HCT116 (cell line): ENCODE data around the gene GAB2. TPM values are rescaled to one million over a fixed set of nuclear protein-coding genes. Genes with fewer than 3 reads are reported as not detected.

Experiments used
- ATAC-seq: fragments of 200-7000 bp; cut with Tn5 transposase; 2 replicates; pipeline ENCODE4 v1.9.1; 2020; ENCODE audit warnings: mild to moderate bottlenecking, moderate library complexity
- BruUV-seq: library from RNA; stranded (reverse); fragments of 400-500 nt; replicated peaks from 2 replicates; lab custom pipeline; 2021; lab: Mats Ljungman, UMichigan
- CTCF ChIA-PET: fragments of 300-600 bp; sonication (Branson Sonifier 250); formaldehyde crosslinking; loops from one replicate; lab custom pipeline; 2021; ENCODE audit warnings: antibody characterized with exemption; lab: Charles Lee
- POLR2A ChIA-PET: fragments of 300-600, 350-600 bp; sonication (Branson Sonifier 250); formaldehyde crosslinking; loops from one replicate; lab custom pipeline; 2021; ENCODE audit warnings: antibody characterized with exemption; lab: Charles Lee
- RAD21 ChIA-PET, 2 experiments: fragments of 300-600 bp; sonication (Branson Sonifier 250); formaldehyde crosslinking; loops; one replicate each; lab custom pipeline; 2023; ENCODE audit warnings: low total read pairs in 2 of 2; ENCODE audit not compliant: uncharacterized antibody in 2 of 2, unreplicated experiment in 2 of 2, low non-redundant PET in 1 of 2; lab: Charles Lee
- DNase-seq: peaks from one replicate; pipeline ENCODE4 v3.0.0-alpha.2; 2010; ENCODE audit warnings: low read depth, low spot score
- H2AFZ ChIP-seq: fragments of 200-600 bp; shearing (Covaris generic), sonication (generic); 2 replicates; pipeline ENCODE4 v1.6.1; 2017; ENCODE audit warnings: low read depth, mixed run types, mixed read lengths, antibody characterized with exemption, low read length; ENCODE audit not compliant: poor library complexity, severe bottlenecking
- H3K27ac ChIP-seq: 2 replicates; pipeline ENCODE4 v1.5.1; 2012; ENCODE audit warnings: low read depth, low read length
- H3K27me3 ChIP-seq: fragments of 200-600 bp; sonication (generic); 2 replicates; pipeline ENCODE4 v1.6.1; 2016; ENCODE audit warnings: mixed run types, low read length, mixed read lengths; ENCODE audit not compliant: insufficient read depth
- H3K36me3 ChIP-seq, 2 experiments: fragments of 200-500 bp in 1 of 2; fragments of 200-600 bp in 1 of 2; sonication (Bioruptor generic) in 1 of 2; sonication (generic) in 1 of 2; 2 replicates each; pipeline versions ENCODE4 v1.5.1 to v1.6.1; 2014 to 2016; ENCODE audit warnings: low read length in 2 of 2, inconsistent platforms in 1 of 2, mixed read lengths in 1 of 2, mixed run types in 1 of 2; ENCODE audit not compliant: insufficient read depth in 2 of 2, control insufficient read depth in 1 of 2
- H3K4me1 ChIP-seq, 2 experiments: fragments of 200-600 bp in 1 of 2; sonication (generic) in 1 of 2; 2 replicates each; pipeline versions ENCODE4 v1.5.1 to v1.6.1; 2012 to 2017; ENCODE audit warnings: low read length in 2 of 2, inconsistent platforms in 1 of 2, mild to moderate bottlenecking in 1 of 2, mixed read lengths in 1 of 2, mixed run types in 1 of 2, moderate library complexity in 1 of 2; ENCODE audit not compliant: insufficient read depth in 2 of 2, control insufficient read depth in 1 of 2
- H3K4me2 ChIP-seq: fragments of 200-600 bp; sonication (generic); 2 replicates; pipeline ENCODE4 v1.6.1; 2017; ENCODE audit warnings: mixed run types, low read length, mixed read lengths
- H3K4me3 ChIP-seq, 2 experiments: fragments of 200-600 bp in 1 of 2; sonication (generic) in 1 of 2; replicated peaks in 1 of 2; 2 replicates each; pipeline ENCODE4 v1.5.1; 2011 to 2016; ENCODE audit warnings: low read length in 2 of 2, control low read depth in 1 of 2, low read depth in 1 of 2, mild to moderate bottlenecking in 1 of 2, mixed read lengths in 1 of 2, mixed run types in 1 of 2
- H3K79me2 ChIP-seq: fragments of 200-600 bp; sonication (generic); 2 replicates; pipeline ENCODE4 v1.6.1; 2017; ENCODE audit warnings: mild to moderate bottlenecking, mixed run types, low read length, moderate library complexity, mixed read lengths; ENCODE audit not compliant: insufficient read depth
- H3K9ac ChIP-seq: fragments of 200-600 bp; sonication (generic); 2 replicates; pipeline ENCODE4 v1.6.1; 2016; ENCODE audit warnings: low read length, mixed read lengths
- H3K9me2 ChIP-seq: fragments of 200-600 bp; sonication (generic), shearing (Covaris generic); 2 replicates; pipeline ENCODE4 v1.6.1; 2017; ENCODE audit warnings: mixed run types, mild to moderate bottlenecking, moderate library complexity; ENCODE audit not compliant: insufficient read depth
- H3K9me3 ChIP-seq, 2 experiments: fragments of 200-500 bp in 1 of 2; fragments of 200-600 bp in 1 of 2; sonication (Bioruptor generic) in 1 of 2; sonication (generic) in 1 of 2; 2 replicates each; pipeline ENCODE4 v1.6.1; 2014 to 2017; ENCODE audit warnings: low read length in 2 of 2, mixed read lengths in 2 of 2, inconsistent platforms in 1 of 2, low read depth in 1 of 2, mild to moderate bottlenecking in 1 of 2, mixed run types in 1 of 2, moderate library complexity in 1 of 2; ENCODE audit not compliant: control insufficient read depth in 1 of 2, insufficient read depth in 1 of 2
- H4K20me1 ChIP-seq: fragments of 200-600 bp; sonication (generic), shearing (Covaris generic); 2 replicates; pipeline ENCODE4 v1.6.1; 2017; ENCODE audit warnings: mixed run types, mild to moderate bottlenecking, moderate library complexity; ENCODE audit not compliant: insufficient read depth
- CBX3 ChIP-seq: IDR thresholded peaks from 2 replicates; pipeline ENCODE4 v1.6.1; 2012; ENCODE audit warnings: low read depth
- EGR1 ChIP-seq: IDR thresholded peaks from 2 replicates; pipeline ENCODE4 v1.6.1; 2012; ENCODE audit warnings: low read depth
- EZH2 ChIP-seq: fragments of 200-600 bp; sonication (generic); IDR thresholded peaks from 2 replicates; pipeline ENCODE4 v1.6.1; 2017; ENCODE audit warnings: antibody characterized with exemption, mixed run types
- FOSL1 ChIP-seq: IDR thresholded peaks from 2 replicates; pipeline ENCODE4 v1.6.1; 2012; ENCODE audit warnings: low read depth
- SIN3A ChIP-seq: IDR thresholded peaks from 2 replicates; pipeline ENCODE4 v1.6.1; 2012; ENCODE audit warnings: low read depth
- TCF7L2 ChIP-seq: IDR thresholded peaks from 2 replicates; pipeline ENCODE4 v1.7.0; 2011; ENCODE audit warnings: borderline replicate concordance, inconsistent platforms; ENCODE audit not compliant: insufficient read depth, insufficient read length; ENCODE audit errors: extremely low read depth
- ZBTB33 ChIP-seq: IDR thresholded peaks from 2 replicates; pipeline ENCODE4 v1.6.1; 2011; ENCODE audit warnings: mild to moderate bottlenecking, low read length, moderate library complexity; ENCODE audit not compliant: insufficient replicate concordance; ENCODE audit errors: extremely low read depth
- intact Hi-C: fragments of 100-400 bp; cut with micrococcal nuclease; formaldehyde crosslinking; loops from 2 replicates; pipeline ENCODE4 v1.10.0; 2022
- total RNA-seq: library from RNA; stranded (reverse); gene quantifications from one replicate; pipeline ENCODE4 v1.2.1, GENCODE V29; 2021; ENCODE audit not compliant: unreplicated experiment

The GAB2 gene
- total RNA-seq, 1 experiment from 2014 or later = 1.9 TPM

- Histone ChIP-seq H3K27me3 (no peaks in the 10 kb centered on the region), H3K36me3 (no peaks in the 10 kb centered on the region; a peak in 1 of 4 replicates), H3K79me2 (no peaks in the 10 kb centered on the region), H3K4me3 (no peak overlapping the region), H3K4me2 (no peak overlapping the region), H3K9ac (no peak overlapping the region), H3K9me3 (no peaks in the 10 kb centered on the region), H3K27ac (no peak overlapping the region), H4K20me1 (no peaks in the 10 kb centered on the region), H2AFZ (no peak overlapping the region), H3K9me2 (no peaks in the 10 kb centered on the region), H3K4me1 (no peaks in the 10 kb centered on the region)
- RAD21 ChIA-PET = no interaction called here
- intact Hi-C loops = no loop called here
- no peak for ATAC-seq
- BruUV-seq = no TSS peak
- POLR2A ChIA-PET = interaction anchor here (1.0 kb wide), 1 partner anchor 16 kb away, joined by 6 read pairs; the partner anchor contains the start of gene KCTD21
- no peak for DNase-seq
- CTCF ChIA-PET = interaction anchor here (1.0 kb wide), 1 partner anchor 61 kb away, joined by 3 read pairs; no protein-coding TSS in a partner anchor
- TF ChIP-seq EGR1 (no peak), TCF7L2 (no peak), ZBTB33 (no peak), SIN3A (no peak), FOSL1 (no peak), EZH2 (no peak), CBX3 (no peak)
Measured at GRCh38 chr11:78171951-78172350, 245.7 kb downstream of the GAB2 start.
